K562 (cell line): ENCODE measurements around the gene DACT3. TPM values are rescaled to one million over a fixed set of nuclear protein-coding genes. Genes with fewer than 3 reads are reported as not detected.
A peak's percentile ranks its signal among the peaks of the same experiment; 100 is the strongest.

ENCODE experiments used
- CREM ChIP-seq: IDR thresholded peaks from 2 replicates; pipeline ENCODE4 v1.6.1; 2014; ENCODE audit warnings: antibody characterized with exemption, low read depth
- E2F3 ChIP-seq: fragments of 250-450 bp; sonication (Bioruptor Pico); IDR thresholded peaks from 2 replicates; pipeline ENCODE4 v1.4.0; 2020; ENCODE audit warnings: mild to moderate bottlenecking
- ETS1 ChIP-seq: conservative IDR thresholded peaks from 2 replicates; pipeline ENCODE4 v1.6.1; 2011; ENCODE audit warnings: low read depth, mild to moderate bottlenecking, low read length; ENCODE audit not compliant: control insufficient read depth
- MCM7 ChIP-seq, 2 experiments: fragments of 450-650 bp; IDR thresholded peaks; 2 replicates each; pipeline ENCODE4 v1.6.1; 2016 to 2018
- MYC ChIP-seq, 2 experiments: fragments of 250-450 bp in 1 of 2; sonication (Bioruptor Pico) in 1 of 2; IDR thresholded peaks; 2 replicates each; pipeline versions ENCODE4 v1.5.1 to v1.6.1; 2012 to 2021; ENCODE audit warnings: low read depth in 2 of 2, borderline replicate concordance in 1 of 2, improper control_type of control experiment in 1 of 2, low read length in 1 of 2, mild to moderate bottlenecking in 1 of 2, moderate library complexity in 1 of 2
- ZBTB7A ChIP-seq: IDR thresholded peaks from 2 replicates; pipeline ENCODE4 v1.6.1; 2011; ENCODE audit warnings: low read depth, mild to moderate bottlenecking, low read length, moderate library complexity, borderline replicate concordance; ENCODE audit not compliant: control insufficient read depth
- ZNF347 ChIP-seq: fragments of 450-650 bp; formaldehyde crosslinking; IDR thresholded peaks from 2 replicates; pipeline ENCODE4 v1.4.0; 2020; ENCODE audit warnings: low read depth, mild to moderate bottlenecking, moderate library complexity
- polyA plus RNA-seq, 8 experiments: library from polyadenylated mRNA; depleted of rRNA in 4 of 8; stranded (reverse) in 5 of 8; unstranded in 3 of 8; fragments of >200 nt; fragmentation: Nextera tagmentation in 2 of 8; fragmentation: Illumina TruSeq in 1 of 8; extraction: Ambion mirVana in 2 of 8; extraction: Trizol in 1 of 8; gene quantifications; 2 replicates each; pipeline versions ENCODE4 v1.2.1 to v1.2.3, GENCODE V29; 2011 to 2014; ENCODE audit warnings: inconsistent platforms in 1 of 8, missing spikeins in 1 of 8
- total RNA-seq, 7 experiments: library from RNA; depleted of rRNA in 6 of 7; stranded (reverse); fragments of >200 nt in 6 of 7; fragmentation: Illumina TruSeq in 2 of 7; extraction: Trizol in 2 of 7; gene quantifications; 2 replicates each; pipeline versions ENCODE4 v1.2.1 to v1.2.3, GENCODE V29; 2011 to 2021; ENCODE audit warnings: low replicate concordance in 1 of 7

DACT3 gene
- total and polyA plus RNA-seq, 9 of the 15 experiments (the other 6 are each of a cell fraction or from before 2014, with no cell fraction given) = 0.67 to 6.5 (median 3.5) TPM

- peak; percentile 52; the same call in 1 of the 2 replicates for TF ChIP-seq ZBTB7A
- TF ChIP-seq ZNF347 (CRISPR knock-in tag) = no peak
- TF ChIP-seq CREM = no peak
- no peak for TF ChIP-seq MYC (IDR thresholded peaks at IDR 0.05; ENCODE audit: low read depth, low read length)
- TF ChIP-seq MYC (CRISPR knock-in tag; IDR thresholded peaks at IDR 0.05; ENCODE audit: borderline replicate concordance, low read depth) = 0 out of 2 replicates have a peak, but pooled peaks have one; percentile 20
- no peak for TF ChIP-seq MCM7 (IDR thresholded peaks at IDR 0.05)
- 0 out of 2 replicates have a peak, but pooled peaks have one; percentile 41 for TF ChIP-seq ETS1
- no peak for TF ChIP-seq E2F3 (CRISPR knock-in tag)
Measured at GRCh38 chr19:46601318-46602224, 59.4 kb downstream of the DACT3 start, which contains the start of gene CALM3 (continued).
